ENCODE data around the gene NOP10. TPM values are rescaled to one million over a fixed set of nuclear protein-coding genes. Genes with fewer than 3 reads are reported as not detected.

NOP10 gene
- total RNA-seq, 4 donors from 2014 or later, result 137 to 194 (median 166) TPM

DNA sequence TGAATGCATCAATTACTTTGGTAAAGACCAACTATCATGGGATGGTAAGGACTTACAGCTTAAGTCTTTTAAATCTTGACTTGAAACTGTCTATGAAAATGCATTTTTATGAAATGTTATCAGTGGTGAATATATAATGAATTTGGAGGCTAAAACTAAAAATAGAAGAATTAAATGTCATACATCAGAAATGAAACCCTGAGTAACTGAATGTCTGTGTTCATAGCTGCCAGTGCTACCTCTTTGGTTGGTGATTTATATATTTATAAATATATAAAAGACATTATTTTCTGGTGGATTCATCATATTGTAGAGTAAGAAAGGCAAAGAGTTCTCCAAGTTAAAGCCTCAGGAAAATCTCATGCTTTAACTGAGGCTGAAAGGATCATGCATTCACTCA is 17.6 kb downstream of the NOP10 start:
- TF ChIP-seq, protein P1, sequence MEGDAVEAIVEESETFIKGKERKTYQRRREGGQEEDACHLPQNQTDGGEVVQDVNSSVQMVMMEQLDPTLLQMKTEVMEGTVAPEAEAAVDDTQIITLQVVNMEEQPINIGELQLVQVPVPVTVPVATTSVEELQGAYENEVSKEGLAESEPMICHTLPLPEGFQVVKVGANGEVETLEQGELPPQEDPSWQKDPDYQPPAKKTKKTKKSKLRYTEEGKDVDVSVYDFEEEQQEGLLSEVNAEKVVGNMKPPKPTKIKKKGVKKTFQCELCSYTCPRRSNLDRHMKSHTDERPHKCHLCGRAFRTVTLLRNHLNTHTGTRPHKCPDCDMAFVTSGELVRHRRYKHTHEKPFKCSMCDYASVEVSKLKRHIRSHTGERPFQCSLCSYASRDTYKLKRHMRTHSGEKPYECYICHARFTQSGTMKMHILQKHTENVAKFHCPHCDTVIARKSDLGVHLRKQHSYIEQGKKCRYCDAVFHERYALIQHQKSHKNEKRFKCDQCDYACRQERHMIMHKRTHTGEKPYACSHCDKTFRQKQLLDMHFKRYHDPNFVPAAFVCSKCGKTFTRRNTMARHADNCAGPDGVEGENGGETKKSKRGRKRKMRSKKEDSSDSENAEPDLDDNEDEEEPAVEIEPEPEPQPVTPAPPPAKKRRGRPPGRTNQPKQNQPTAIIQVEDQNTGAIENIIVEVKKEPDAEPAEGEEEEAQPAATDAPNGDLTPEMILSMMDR (IDR thresholded peaks at IDR 0.05), result no peak
- ATAC-seq (ENCODE audit: low FRiP score), result no peak
- no peak for DNase-seq (ENCODE audit: low spot score)

- no peak for ATAC-seq (ENCODE audit: low FRiP score)
- no peak for DNase-seq (ENCODE audit: low spot score)
- TF ChIP-seq, protein P1 (IDR thresholded peaks at IDR 0.05), result no peak
These were observed 18.0 kb downstream of the NOP10 start for GRCh38 chr15:34324933-34325332.

DNA sequence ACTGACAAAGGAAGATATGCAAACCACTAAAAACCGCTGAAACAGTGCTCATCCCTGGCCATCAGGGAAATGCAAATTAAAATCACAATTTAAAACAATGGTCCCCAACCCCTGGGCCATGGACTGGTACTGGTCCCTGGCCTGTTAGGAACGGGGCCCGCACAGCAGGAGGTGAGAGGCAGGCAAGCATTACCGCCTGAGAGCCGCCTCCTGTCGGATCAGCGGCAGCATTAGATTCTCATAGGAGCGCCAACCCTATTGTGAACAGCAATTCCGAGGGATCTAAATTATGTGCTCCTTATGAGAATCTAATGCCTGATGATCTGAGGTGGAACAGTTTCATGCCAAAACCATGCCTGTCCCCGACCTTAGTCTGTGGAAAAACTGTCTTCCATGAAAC is 19.7 kb downstream of the NOP10 start:
- DNase-seq (ENCODE audit: low spot score) (no peak), ATAC-seq (ENCODE audit: low FRiP score) (no peak)
- TF ChIP-seq, protein P1 (IDR thresholded peaks at IDR 0.05), result no peak

- TF ChIP-seq, protein P1 (IDR thresholded peaks at IDR 0.05), result no peak
- DNase-seq (ENCODE audit: low spot score), result no peak
- peak; percentile 98 for ATAC-seq (ENCODE audit: low FRiP score)
These were observed 24.5 kb downstream of the NOP10 start for GRCh38 chr15:34318277-34319079.

DNA sequence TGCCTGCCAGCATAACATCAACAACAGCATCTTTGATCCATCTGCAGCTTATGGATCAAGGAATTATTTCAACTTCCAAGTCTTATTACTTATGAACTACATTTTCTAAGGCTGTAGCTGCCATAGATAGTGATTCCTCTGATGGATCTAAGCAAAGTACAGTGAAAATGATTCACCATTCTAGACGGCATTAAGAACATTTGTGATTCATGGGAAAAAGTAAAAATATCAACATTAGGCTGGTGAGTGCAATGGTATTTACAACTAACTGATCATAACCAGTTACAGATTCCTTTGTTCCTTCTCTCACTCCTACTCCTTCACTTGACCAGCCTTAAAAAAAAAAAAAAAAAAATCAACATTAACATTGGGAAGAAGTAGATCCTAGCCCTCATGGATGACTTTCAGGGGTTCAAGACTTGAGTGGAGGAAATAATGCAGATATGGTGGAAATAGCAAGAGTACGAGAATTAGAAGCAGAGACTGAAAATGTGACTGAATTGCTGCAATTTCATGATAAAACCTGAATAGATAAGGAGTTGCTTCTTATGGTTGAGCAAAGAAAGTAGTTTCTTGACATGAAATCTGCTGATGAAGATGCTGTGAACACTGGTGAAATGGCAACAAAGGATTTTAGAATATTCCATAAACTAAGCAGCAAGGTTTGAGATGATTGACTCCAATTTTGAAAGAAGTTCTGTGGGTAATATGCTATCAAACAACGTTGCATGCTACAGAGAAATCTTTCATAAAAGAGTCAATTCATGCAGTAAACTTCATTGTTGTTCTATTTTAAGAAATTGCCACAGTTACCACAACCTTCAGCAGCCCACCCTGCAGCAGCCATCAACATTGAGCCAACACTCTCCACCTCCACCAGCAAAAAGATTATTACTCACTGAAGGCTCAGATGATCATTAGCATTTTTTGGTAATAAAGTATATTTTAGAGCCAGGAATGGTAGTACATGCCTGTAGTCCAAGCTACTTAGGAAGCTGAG is 28.1 kb downstream of the NOP10 start:
- TF ChIP-seq, protein P1 (IDR thresholded peaks at IDR 0.05), result no peak
- ATAC-seq (ENCODE audit: low FRiP score), result no peak
- no peak for DNase-seq (ENCODE audit: low spot score)

DNA sequence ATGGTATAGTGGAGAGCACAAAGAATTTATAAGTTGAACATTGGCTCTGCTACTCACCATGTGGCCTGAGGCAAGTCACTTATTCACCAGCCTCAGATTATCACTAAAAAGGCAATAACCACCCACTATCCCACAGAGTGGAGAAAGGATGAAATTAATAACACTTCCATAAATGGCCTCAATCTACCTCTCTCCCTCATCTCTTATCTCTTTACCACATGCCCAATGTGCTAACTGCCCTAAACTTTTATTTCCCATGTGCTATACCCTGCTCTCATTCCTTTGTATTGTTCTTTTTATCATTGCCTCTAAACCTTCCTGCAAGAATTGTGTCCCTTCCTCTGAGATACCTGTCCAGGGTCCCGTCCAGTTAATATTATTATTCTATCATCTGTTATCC is 31.4 kb downstream of the NOP10 start:
- ATAC-seq (ENCODE audit: low FRiP score) (no peak), DNase-seq (ENCODE audit: low spot score) (no peak)
- TF ChIP-seq, protein P1 (IDR thresholded peaks at IDR 0.05), result no peak
